HL-60 (cell line): Measurements from ENCODE around the gene ZNF57.

ENCODE experiments used
- DNase-seq, 2 experiments: peaks; one replicate each; pipeline ENCODE4 v3.0.0-alpha.2; 2010 to 2020; ENCODE audit warnings: low read depth in 1 of 2, low spot score in 1 of 2
- H3K27ac ChIP-seq: fragments of 250-450 bp; sonication (Bioruptor Pico); replicated peaks from 2 replicates; pipeline ENCODE4 v1.5.1; 2020; ENCODE audit warnings: mild to moderate bottlenecking, moderate library complexity
- H3K27me3 ChIP-seq: fragments of 250-450 bp; sonication (Bioruptor Pico); 2 replicates; pipeline ENCODE4 v1.5.1; 2021; ENCODE audit warnings: mild to moderate bottlenecking, moderate library complexity; ENCODE audit not compliant: insufficient read depth, poor library complexity, severe bottlenecking
- H3K4me3 ChIP-seq: replicated peaks from 2 replicates; pipeline ENCODE4 v1.5.1; 2011; ENCODE audit warnings: mild to moderate bottlenecking, control low read depth, low read length; ENCODE audit not compliant: insufficient read depth
- GABPA ChIP-seq: IDR thresholded peaks from 2 replicates; pipeline ENCODE4 v1.6.1; 2012; ENCODE audit warnings: low read depth
- POLR2AphosphoS5 ChIP-seq: IDR thresholded peaks from 2 replicates; pipeline ENCODE4 v1.6.1; 2012; ENCODE audit warnings: low read depth
- SPI1 ChIP-seq: IDR thresholded peaks from 2 replicates; pipeline ENCODE4 v1.6.1; 2012; ENCODE audit warnings: low read depth, mild to moderate bottlenecking, borderline replicate concordance
- TF ChIP-seq, protein P1 (sequence below): IDR thresholded peaks from one replicate; pipeline ENCODE4 v1.5.1; 2011; ENCODE audit warnings: low read length, control low read depth, inconsistent platforms; ENCODE audit not compliant: insufficient read depth
- TF ChIP-seq, protein P2 (sequence below): IDR thresholded peaks from 2 replicates; pipeline ENCODE4 v1.6.1; 2012; ENCODE audit warnings: low read depth; ENCODE audit not compliant: insufficient replicate concordance

Gene ZNF57

DNA sequence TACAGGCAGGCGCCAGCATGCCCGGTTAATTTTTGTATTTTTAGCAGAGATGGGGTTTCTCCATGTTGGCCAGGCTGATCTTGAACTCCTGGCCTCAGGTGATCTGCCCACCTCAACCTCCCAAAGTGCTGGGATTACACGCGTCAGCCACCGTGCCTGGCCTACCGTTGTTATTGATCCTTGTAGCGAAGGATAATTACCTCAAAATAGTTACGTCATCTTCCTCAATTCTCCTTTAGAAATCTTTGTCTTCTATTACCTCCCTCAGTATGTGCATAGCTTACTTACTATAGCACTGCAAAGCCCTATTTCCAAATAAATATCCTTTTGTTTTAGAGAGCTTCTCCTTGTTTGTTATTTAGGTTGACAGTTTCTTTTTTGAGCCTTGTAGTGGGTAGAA lies 67.2 kb downstream of the ZNF57 start:
- no peak for DNase-seq
- TF ChIP-seq, protein P1, sequence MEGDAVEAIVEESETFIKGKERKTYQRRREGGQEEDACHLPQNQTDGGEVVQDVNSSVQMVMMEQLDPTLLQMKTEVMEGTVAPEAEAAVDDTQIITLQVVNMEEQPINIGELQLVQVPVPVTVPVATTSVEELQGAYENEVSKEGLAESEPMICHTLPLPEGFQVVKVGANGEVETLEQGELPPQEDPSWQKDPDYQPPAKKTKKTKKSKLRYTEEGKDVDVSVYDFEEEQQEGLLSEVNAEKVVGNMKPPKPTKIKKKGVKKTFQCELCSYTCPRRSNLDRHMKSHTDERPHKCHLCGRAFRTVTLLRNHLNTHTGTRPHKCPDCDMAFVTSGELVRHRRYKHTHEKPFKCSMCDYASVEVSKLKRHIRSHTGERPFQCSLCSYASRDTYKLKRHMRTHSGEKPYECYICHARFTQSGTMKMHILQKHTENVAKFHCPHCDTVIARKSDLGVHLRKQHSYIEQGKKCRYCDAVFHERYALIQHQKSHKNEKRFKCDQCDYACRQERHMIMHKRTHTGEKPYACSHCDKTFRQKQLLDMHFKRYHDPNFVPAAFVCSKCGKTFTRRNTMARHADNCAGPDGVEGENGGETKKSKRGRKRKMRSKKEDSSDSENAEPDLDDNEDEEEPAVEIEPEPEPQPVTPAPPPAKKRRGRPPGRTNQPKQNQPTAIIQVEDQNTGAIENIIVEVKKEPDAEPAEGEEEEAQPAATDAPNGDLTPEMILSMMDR: no peak
- no peak for TF ChIP-seq SPI1
- no peak for TF ChIP-seq POLR2AphosphoS5
- TF ChIP-seq, protein P2, sequence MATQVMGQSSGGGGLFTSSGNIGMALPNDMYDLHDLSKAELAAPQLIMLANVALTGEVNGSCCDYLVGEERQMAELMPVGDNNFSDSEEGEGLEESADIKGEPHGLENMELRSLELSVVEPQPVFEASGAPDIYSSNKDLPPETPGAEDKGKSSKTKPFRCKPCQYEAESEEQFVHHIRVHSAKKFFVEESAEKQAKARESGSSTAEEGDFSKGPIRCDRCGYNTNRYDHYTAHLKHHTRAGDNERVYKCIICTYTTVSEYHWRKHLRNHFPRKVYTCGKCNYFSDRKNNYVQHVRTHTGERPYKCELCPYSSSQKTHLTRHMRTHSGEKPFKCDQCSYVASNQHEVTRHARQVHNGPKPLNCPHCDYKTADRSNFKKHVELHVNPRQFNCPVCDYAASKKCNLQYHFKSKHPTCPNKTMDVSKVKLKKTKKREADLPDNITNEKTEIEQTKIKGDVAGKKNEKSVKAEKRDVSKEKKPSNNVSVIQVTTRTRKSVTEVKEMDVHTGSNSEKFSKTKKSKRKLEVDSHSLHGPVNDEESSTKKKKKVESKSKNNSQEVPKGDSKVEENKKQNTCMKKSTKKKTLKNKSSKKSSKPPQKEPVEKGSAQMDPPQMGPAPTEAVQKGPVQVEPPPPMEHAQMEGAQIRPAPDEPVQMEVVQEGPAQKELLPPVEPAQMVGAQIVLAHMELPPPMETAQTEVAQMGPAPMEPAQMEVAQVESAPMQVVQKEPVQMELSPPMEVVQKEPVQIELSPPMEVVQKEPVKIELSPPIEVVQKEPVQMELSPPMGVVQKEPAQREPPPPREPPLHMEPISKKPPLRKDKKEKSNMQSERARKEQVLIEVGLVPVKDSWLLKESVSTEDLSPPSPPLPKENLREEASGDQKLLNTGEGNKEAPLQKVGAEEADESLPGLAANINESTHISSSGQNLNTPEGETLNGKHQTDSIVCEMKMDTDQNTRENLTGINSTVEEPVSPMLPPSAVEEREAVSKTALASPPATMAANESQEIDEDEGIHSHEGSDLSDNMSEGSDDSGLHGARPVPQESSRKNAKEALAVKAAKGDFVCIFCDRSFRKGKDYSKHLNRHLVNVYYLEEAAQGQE: no peak
- no peak for TF ChIP-seq GABPA
- Histone ChIP-seq H3K4me3 (no peak overlapping the region), H3K27ac (no peak overlapping the region), H3K27me3 (peaks cover 4% of the 10 kb centered on the region)
